Vagina (tissue), 2 donors: ENCODE data around the gene DOC2B. TPM values are rescaled to one million over a fixed set of nuclear protein-coding genes. Genes with fewer than 3 reads are reported as not detected.

Experiments
- DNase-seq, 2 donors: peaks; one replicate each; pipeline ENCODE4 v3.0.0-alpha.2; 2017; ENCODE audit errors: extremely low spot score in 2 of 2
- H3K27ac ChIP-seq: fragments of 200-600 bp; sonication (generic); one replicate; pipeline ENCODE4 v1.5.1; 2019
- H3K27me3 ChIP-seq: fragments of 200-600 bp; sonication (generic); one replicate; pipeline ENCODE4 v1.5.1; 2019
- H3K36me3 ChIP-seq, 2 donors: fragments of 200-600 bp; sonication (generic); one replicate each; pipeline ENCODE4 v1.5.1; 2017 to 2019
- H3K4me1 ChIP-seq: fragments of 200-600 bp; sonication (generic); one replicate; pipeline ENCODE4 v1.5.1; 2019
- H3K4me3 ChIP-seq, 2 donors: fragments of 200-600 bp; sonication (generic); 1 replicate in 1 of 2; 2 replicates in 1 of 2; pipeline ENCODE4 v1.5.1; 2016 to 2019
- H3K9me3 ChIP-seq: fragments of 200-600 bp; sonication (generic); one replicate; pipeline ENCODE4 v1.5.1; 2019
- CTCF ChIP-seq, 3 experiments: fragments of 450-650 bp in 2 of 3; fragments of 200-600 bp in 1 of 3; sonication (generic) in 1 of 3; IDR thresholded peaks; one replicate each; pipeline ENCODE4 v1.5.1; 2017 to 2019; ENCODE audit warnings: antibody characterized with exemption in 3 of 3, mild to moderate bottlenecking in 2 of 3, moderate library complexity in 2 of 3
- POLR2A ChIP-seq, 2 donors: fragments of 450-650 bp; IDR thresholded peaks; one replicate each; pipeline ENCODE4 v1.6.1; 2017; ENCODE audit warnings: antibody characterized with exemption in 2 of 2, mild to moderate bottlenecking in 2 of 2, moderate library complexity in 2 of 2
- POLR2AphosphoS5 ChIP-seq, 2 donors: sonication (generic); formaldehyde crosslinking; IDR thresholded peaks; one replicate each; pipeline ENCODE4 v1.9.0; 2017; ENCODE audit warnings: antibody characterized with exemption in 2 of 2, mild to moderate bottlenecking in 2 of 2, low read depth in 1 of 2; ENCODE audit not compliant: insufficient read depth in 1 of 2
- intact Hi-C: fragments of 100-400 bp; cut with DNase I; formaldehyde crosslinking; loops from one replicate; pipeline ENCODE4 v1.15.1; 2023
- total RNA-seq: library from RNA; depleted of rRNA; stranded (reverse); fragments of >200 nt; gene quantifications from one replicate; pipeline ENCODE4 v1.2.3, GENCODE V29; 2016

The DOC2B gene
- total RNA-seq, 1 donor from 2014 or later = 10.1 TPM

DNA sequence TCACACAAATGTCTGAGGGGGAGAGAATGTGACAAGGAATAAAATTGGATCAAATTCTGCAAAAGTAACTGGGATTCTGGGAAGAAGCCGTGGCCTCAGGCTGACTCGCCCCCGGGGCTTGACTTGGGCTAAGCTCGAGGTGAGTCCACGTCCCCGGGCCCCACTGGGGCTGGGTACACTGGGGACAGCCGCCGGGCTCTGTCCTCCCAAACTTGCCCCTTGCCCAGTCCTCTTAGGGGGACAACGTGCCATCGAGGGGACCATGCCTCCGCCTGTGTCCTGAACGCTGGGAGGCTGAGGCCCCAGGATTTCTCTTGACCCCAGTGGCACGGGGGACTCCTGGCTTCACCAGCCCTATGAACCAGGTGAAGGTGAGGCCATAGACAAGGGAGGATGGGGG lies 21.1 kb downstream of the DOC2B start:
- Histone ChIP-seq H3K4me3 (no peak overlapping the region), H3K9me3 (no peaks in the 10 kb centered on the region), H3K36me3 (no peaks in the 10 kb centered on the region), H3K4me1 (no peaks in the 10 kb centered on the region), H3K27me3 (no peaks in the 10 kb centered on the region), H3K27ac (no peak overlapping the region)
- TF ChIP-seq POLR2A (IDR thresholded peaks at IDR 0.05) = no peak
- TF ChIP-seq POLR2AphosphoS5 (IDR thresholded peaks at IDR 0.05; ENCODE audit: insufficient read depth in 1 of 2, low read depth in 1 of 2) = no peak
- TF ChIP-seq CTCF (IDR thresholded peaks at IDR 0.05) = no peak
- DNase-seq = no peak
- intact Hi-C loops = no loop called here

- Histone ChIP-seq H3K4me1 (no peaks in the 10 kb centered on the region), H3K4me3 (no peak overlapping the region), H3K27me3 (no peaks in the 10 kb centered on the region), H3K9me3 (no peaks in the 10 kb centered on the region), H3K36me3 (no peaks in the 10 kb centered on the region), H3K27ac (no peak overlapping the region)
- intact Hi-C loops = no loop called here
- no peak for DNase-seq
- TF ChIP-seq POLR2A (IDR thresholded peaks at IDR 0.05) (no peak), POLR2AphosphoS5 (IDR thresholded peaks at IDR 0.05; ENCODE audit: insufficient read depth in 1 of 2, low read depth in 1 of 2) (no peak), CTCF (IDR thresholded peaks at IDR 0.05) (no peak)
These were observed 21.8 kb downstream of the DOC2B start for GRCh38 chr17:159609-160008.

DNA sequence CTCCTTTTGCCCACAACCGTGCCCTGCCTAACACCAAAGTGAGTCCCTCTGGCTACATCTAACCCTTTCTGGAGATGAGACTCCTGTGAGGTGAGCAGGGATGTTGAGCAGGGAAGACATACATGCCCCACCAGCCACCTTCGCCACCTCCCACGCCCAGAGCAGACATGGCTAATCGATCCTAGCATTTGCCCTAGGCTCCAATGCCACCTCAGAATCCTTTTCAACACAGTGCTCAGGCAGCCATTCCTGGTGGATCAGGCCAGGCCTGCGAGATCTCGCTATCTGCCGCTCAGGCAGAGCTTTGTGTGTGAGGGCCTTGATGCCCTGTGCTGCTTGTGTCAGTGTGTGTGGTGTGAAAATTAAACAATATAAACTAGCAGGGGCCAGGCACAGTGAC lies 23.1 kb downstream of the DOC2B start:
- TF ChIP-seq POLR2A (IDR thresholded peaks at IDR 0.05) (no peak), POLR2AphosphoS5 (IDR thresholded peaks at IDR 0.05; ENCODE audit: insufficient read depth in 1 of 2, low read depth in 1 of 2) (no peak)
- Histone ChIP-seq H3K36me3 (no peaks in the 10 kb centered on the region), H3K9me3 (no peaks in the 10 kb centered on the region), H3K4me3 (no peak overlapping the region), H3K4me1 (no peaks in the 10 kb centered on the region), H3K27ac (no peak overlapping the region), H3K27me3 (no peaks in the 10 kb centered on the region)
- DNase-seq = no peak
- intact Hi-C loops = no loop called here

GRCh38 chr17:157901-158300 lies 23.5 kb downstream of the DOC2B start:
- no peaks in the 10 kb centered on the region for H3K27me3 ChIP-seq
- TF ChIP-seq POLR2AphosphoS5 (IDR thresholded peaks at IDR 0.05; ENCODE audit: insufficient read depth in 1 of 2, low read depth in 1 of 2) (no peak), POLR2A (IDR thresholded peaks at IDR 0.05) (no peak), CTCF (IDR thresholded peaks at IDR 0.05) (no peak)
- no peak for DNase-seq
- intact Hi-C loops = no loop called here
- H3K9me3 ChIP-seq = no peaks in the 10 kb centered on the region
- H3K36me3 ChIP-seq = no peaks in the 10 kb centered on the region
- H3K27ac ChIP-seq = no peak overlapping the region
- H3K4me1 ChIP-seq = no peaks in the 10 kb centered on the region
- H3K4me3 ChIP-seq = no peak overlapping the region

DNA sequence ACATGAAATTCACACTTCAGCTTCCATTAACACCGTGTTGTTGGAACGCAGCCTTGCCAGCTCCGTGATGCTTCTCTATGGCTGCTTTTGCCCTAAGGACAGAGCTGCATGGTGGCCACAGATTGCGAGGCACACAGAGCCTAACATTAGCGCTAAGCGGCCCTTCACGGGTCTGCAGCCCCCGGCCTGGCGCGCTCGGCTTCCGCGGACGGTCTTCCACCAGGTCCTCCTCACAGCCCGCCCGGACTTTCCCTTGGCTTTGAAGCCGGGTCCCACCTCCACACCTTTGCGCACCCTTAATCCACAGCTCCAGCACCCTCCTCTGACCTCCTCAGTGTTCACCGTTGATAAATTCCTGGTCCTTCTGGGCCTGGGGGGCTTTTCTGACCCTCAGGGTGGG lies 24.5 kb downstream of the DOC2B start:
- TF ChIP-seq POLR2AphosphoS5 (IDR thresholded peaks at IDR 0.05; ENCODE audit: insufficient read depth in 1 of 2, low read depth in 1 of 2) (no peak), CTCF (IDR thresholded peaks at IDR 0.05) (no peak), POLR2A (IDR thresholded peaks at IDR 0.05) (no peak)
- H3K9me3 ChIP-seq = no peaks in the 10 kb centered on the region
- no peaks in the 10 kb centered on the region for H3K36me3 ChIP-seq
- H3K27me3 ChIP-seq = no peaks in the 10 kb centered on the region
- intact Hi-C loops = no loop called here
- no peak for DNase-seq
- H3K4me1 ChIP-seq = no peaks in the 10 kb centered on the region
- no peak overlapping the region for H3K27ac ChIP-seq
- no peak overlapping the region for H3K4me3 ChIP-seq
